HG02588 (cell line): ENCODE measurements around the gene SNX5.
A peak's percentile ranks its signal among the peaks of the same experiment; 100 is the strongest.
"Not testable (repeated sequence)": the region's sequence is repeated elsewhere in the genome, so short reads cannot be mapped to it uniquely, and the experiment has no call there.

Experiments
- ATAC-seq: cut with Tn5 transposase; IDR thresholded peaks from one replicate; pipeline ENCODE4 v1.9.1; 2021; ENCODE audit warnings: mild to moderate bottlenecking, moderate library complexity; ENCODE audit not compliant: unreplicated experiment

Gene SNX5

GRCh38 chr20:17960927-17961586 lies 7.5 kb downstream of the SNX5 start:
- no peak for ATAC-seq

- not testable (repeated sequence) for ATAC-seq
Observed at GRCh38 chr20:17960400-17960885, 8.2 kb downstream of the SNX5 start.

- peak; percentile 34 for ATAC-seq
Observed at GRCh38 chr20:17959257-17959627, 9.4 kb downstream of the SNX5 start.

GRCh38 chr20:17958373-17959256 lies 10.0 kb downstream of the SNX5 start:
- no peak for ATAC-seq

GRCh38 chr20:17957505-17958363 lies 10.9 kb downstream of the SNX5 start:
- ATAC-seq = no peak

GRCh38 chr20:17956099-17956685 lies 12.4 kb downstream of the SNX5 start:
- ATAC-seq = no peak

GRCh38 chr20:17955302-17955701 lies 13.3 kb downstream of the SNX5 start:
- ATAC-seq = no peak

GRCh38 chr20:17953935-17954334 lies 14.7 kb downstream of the SNX5 start:
- no peak for ATAC-seq

GRCh38 chr20:17952692-17953684 lies 15.6 kb downstream of the SNX5 start:
- no peak for ATAC-seq

- no peak for ATAC-seq
Observed at GRCh38 chr20:17951323-17951722, 17.3 kb downstream of the SNX5 start.

- ATAC-seq = no peak
Observed at GRCh38 chr20:17950670-17951069, 17.9 kb downstream of the SNX5 start.

GRCh38 chr20:17949899-17950298 lies 18.7 kb downstream of the SNX5 start:
- ATAC-seq = no peak

GRCh38 chr20:17948442-17948841 lies 20.2 kb downstream of the SNX5 start:
- no peak for ATAC-seq

- ATAC-seq = no peak
Observed at GRCh38 chr20:17947474-17947815, 21.1 kb downstream of the SNX5 start.

GRCh38 chr20:17946572-17947473 lies 21.8 kb downstream of the SNX5 start:
- no peak for ATAC-seq

GRCh38 chr20:17946040-17946439 lies 22.6 kb downstream of the SNX5 start:
- ATAC-seq = no peak

GRCh38 chr20:17944854-17945474 lies 23.6 kb downstream of the SNX5 start:
- ATAC-seq = no peak

GRCh38 chr20:17943343-17943742 lies 25.3 kb downstream of the SNX5 start:
- ATAC-seq = peak; percentile 61
